Measurements from ENCODE around the gene RALB.
"Not testable (repeated sequence)": the region's sequence is repeated elsewhere in the genome, so short reads cannot be mapped to it uniquely, and the experiment has no call there.

Gene RALB

DNA sequence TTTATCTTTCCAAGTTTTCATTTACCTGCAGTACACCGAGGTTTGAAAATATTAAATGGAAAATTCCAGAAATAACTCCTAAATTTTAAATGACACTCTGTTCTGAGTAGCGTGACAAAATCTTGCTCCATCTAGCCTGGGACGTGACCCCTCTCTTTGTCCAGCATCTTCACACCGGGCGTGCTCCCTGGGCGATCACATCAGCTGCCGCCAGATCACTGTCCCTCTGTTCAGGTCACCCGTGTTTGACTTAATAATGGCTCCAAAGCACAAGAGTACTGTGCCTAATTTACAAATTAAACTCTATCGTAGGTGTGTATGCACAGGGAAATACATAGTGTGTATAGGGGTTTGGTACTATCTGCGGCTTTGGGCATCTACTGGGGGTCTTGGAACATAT lies 23.3 kb upstream of the RALB start:
- H3K27ac Mint-ChIP-seq (ENCODE audit: low read depth), result peak overlapping the region; percentile 5
- no peak for DNase-seq (ENCODE audit: low spot score in 2 of 2)
- no peak for ATAC-seq (replicated peaks; ENCODE audit: extremely low read depth, poor library complexity, severe bottlenecking)
- H3K4me1 Mint-ChIP-seq, result peaks cover 54% of the 10 kb centered on the region
- H3K36me3 Mint-ChIP-seq (ENCODE audit: insufficient read depth), result peaks cover 10% of the 10 kb centered on the region
- no peaks in the 10 kb centered on the region for H3K9me3 Mint-ChIP-seq
- H3K27me3 Mint-ChIP-seq, result no peaks in the 10 kb centered on the region
- no peak overlapping the region for H3K4me3 Mint-ChIP-seq

DNA sequence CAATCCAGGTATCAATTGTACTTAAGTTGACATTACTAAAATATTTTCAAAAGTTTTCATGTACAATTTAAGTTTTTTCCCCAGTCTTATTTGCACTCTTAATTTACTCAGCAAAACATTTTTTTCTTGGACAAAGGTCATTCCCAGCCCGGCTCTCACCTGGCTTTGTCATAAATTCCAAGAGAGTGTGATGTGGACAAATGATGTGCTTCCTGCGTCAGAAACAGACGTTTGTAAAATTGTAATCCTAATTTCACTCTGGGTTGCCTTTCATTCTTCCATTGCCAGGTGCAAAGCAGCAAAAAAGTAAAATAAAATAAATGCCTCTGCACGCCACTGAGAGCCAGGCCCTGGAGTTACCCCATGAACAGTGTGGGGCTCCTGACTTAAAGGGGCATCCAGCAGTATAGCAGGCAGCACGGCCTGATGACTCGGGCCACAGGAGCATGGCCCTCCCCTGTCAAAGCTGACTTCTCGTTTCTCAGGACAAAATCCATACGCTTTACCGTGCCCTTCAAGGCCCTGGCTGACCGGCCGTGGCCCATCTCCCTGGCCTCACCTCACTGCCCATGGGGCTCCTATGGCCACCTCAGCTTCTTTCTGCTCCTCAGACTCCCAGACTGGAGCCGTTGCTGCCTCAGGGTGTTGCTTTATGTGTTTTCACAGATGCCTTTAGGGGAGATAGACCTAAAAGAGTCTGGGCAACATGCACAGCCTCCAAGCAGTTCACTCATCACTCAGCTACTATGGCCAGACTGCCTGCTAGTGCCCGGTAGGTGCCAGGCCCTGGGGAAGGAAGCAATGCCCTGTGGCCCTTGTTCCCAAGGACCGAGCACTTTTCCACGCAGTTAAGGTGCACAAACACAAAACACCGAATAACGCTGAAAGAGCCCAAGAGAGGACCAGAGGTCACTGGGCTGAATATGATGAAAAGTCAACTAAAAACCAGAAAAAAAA lies 21.9 kb upstream of the RALB start:
- peak overlapping the region; percentile 90 for H3K4me3 Mint-ChIP-seq

DNA sequence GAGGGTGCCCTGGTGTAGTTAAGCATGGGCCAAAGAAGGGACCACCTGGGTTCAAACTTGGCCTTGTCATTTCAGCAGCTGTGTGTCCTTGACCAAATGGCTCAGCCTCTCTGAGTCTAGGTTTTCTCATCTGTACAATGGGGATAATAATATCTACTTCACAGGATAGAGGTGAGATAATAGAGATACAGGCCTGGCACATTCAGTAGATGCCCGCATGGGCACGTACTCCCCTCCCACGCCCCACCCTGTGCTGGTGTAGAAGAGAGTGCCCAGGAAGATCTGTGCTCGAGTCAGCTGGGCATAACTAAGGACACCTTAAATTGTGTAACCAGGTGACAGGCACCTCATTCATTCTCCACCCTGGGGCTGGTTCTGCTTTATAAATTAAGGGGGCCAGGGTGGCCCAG lies 21.1 kb upstream of the RALB start:
- Mint-ChIP-seq H3K27ac (ENCODE audit: low read depth) (peak overlapping the region; percentile 91), H3K27me3 (no peaks in the 10 kb centered on the region), H3K9me3 (no peaks in the 10 kb centered on the region), H3K4me3 (peak overlapping the region; percentile 90), H3K4me1 (peaks cover 48% of the 10 kb centered on the region), H3K36me3 (ENCODE audit: insufficient read depth) (peaks cover 10% of the 10 kb centered on the region)
- peak; percentile 50 for ATAC-seq (replicated peaks; ENCODE audit: extremely low read depth, poor library complexity, severe bottlenecking)
- no peak for DNase-seq (ENCODE audit: low spot score in 2 of 2)

More for the DNA sequence above, 21.9 kb upstream of the RALB start:
- peak overlapping the region; percentile 91 for H3K27ac Mint-ChIP-seq (ENCODE audit: low read depth)
- no peaks in the 10 kb centered on the region for H3K27me3 Mint-ChIP-seq
- H3K4me1 Mint-ChIP-seq, result peaks cover 48% of the 10 kb centered on the region
- H3K36me3 Mint-ChIP-seq (ENCODE audit: insufficient read depth), result peaks cover 10% of the 10 kb centered on the region
- H3K9me3 Mint-ChIP-seq, result no peaks in the 10 kb centered on the region
- ATAC-seq (replicated peaks; ENCODE audit: extremely low read depth, poor library complexity, severe bottlenecking) (no peak), DNase-seq (ENCODE audit: low spot score in 2 of 2) (no peak)

DNA sequence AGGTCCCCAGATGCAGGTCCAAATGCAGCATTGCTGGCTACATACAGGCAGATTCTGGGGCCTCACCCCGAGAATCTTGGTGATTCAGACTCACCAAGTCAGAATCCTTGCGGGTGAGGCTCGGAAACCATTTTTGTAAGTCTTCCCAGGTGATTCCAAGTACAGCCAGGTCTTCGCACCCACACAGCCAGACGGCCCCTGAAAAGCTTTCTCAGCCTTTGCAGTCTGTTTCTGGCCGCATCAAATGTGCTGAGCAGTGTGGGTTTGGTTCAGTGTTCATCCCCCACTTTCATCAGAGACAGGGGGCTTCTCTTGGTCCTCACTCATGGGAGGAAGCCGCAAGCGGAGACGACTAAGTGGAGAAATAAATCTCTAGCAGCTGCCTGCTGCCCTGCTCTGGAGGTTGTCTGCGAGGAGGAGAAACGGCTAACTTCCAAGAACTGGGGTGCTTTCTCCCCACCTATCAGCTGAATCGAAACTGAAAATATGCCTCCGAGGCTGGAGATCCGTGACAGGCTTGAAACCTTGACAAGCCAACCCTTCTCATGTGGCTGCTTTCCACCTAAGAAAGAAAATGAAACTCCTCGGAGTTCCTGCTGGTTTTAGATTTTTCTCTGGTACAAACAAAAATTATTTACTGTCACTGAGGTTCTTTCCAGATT lies 20.5 kb upstream of the RALB start:
- DNase-seq (ENCODE audit: low spot score in 2 of 2), result peak; percentile 31 to 53
- Mint-ChIP-seq H3K4me3 (peak overlapping the region; percentile 90), H3K36me3 (ENCODE audit: insufficient read depth) (peaks cover 10% of the 10 kb centered on the region), H3K9me3 (no peaks in the 10 kb centered on the region), H3K4me1 (peaks cover 48% of the 10 kb centered on the region), H3K27ac (ENCODE audit: low read depth) (peak overlapping the region; percentile 90), H3K27me3 (no peaks in the 10 kb centered on the region)
- ATAC-seq (replicated peaks; ENCODE audit: extremely low read depth, poor library complexity, severe bottlenecking), result peak; percentile 91

DNA sequence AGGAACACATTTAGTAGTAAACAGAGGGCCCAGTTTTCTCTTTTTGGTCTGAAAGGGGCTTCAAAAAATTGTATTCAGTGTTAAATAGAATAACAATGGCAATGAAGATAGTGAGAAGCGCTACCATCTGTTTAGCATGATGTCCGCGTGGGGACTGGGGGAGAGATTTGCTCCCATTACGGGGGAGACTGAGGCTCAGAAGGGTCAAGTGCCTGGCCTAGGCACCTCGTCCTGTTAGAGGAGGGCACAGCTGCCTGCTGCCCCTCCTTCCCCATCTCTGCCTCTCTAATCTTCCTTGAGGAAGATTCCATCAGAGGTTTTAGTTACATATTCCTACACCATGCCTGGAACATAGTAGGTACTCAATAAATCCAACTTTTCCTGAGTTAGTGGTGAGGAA lies 19.4 kb upstream of the RALB start:
- ATAC-seq (replicated peaks; ENCODE audit: extremely low read depth, poor library complexity, severe bottlenecking), result no peak
- Mint-ChIP-seq H3K36me3 (ENCODE audit: insufficient read depth) (peaks cover 10% of the 10 kb centered on the region), H3K9me3 (no peaks in the 10 kb centered on the region), H3K4me1 (peaks cover 38% of the 10 kb centered on the region), H3K4me3 (peak overlapping the region; percentile 90), H3K27me3 (no peaks in the 10 kb centered on the region), H3K27ac (ENCODE audit: low read depth) (peak overlapping the region; percentile 90)
- DNase-seq (ENCODE audit: low spot score in 2 of 2), result no peak

DNA sequence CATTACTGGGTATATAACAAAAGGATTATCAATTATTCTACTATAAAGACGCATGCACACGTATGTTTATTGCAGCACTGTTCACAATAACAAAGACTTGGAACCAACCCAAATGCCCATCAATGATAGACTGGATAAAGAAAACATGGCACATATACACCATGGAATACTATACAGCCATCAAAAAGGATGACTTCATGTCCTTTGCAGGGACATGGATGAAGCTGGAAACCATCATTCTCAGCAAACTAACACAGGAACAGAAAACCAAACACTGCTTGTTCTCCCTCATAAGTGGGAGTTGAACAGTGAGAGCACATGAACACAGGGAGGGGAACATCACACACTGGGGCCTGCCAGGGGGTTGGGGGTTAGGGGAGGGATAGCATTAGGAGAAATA lies 17.5 kb upstream of the RALB start:
- DNase-seq (ENCODE audit: low spot score in 2 of 2); H3K27me3 Mint-ChIP-seq; ATAC-seq (replicated peaks; ENCODE audit: extremely low read depth, poor library complexity, severe bottlenecking); H3K36me3 Mint-ChIP-seq (ENCODE audit: insufficient read depth); H3K4me3 Mint-ChIP-seq; H3K9me3 Mint-ChIP-seq; H3K27ac Mint-ChIP-seq (ENCODE audit: low read depth): not testable (repeated sequence)
- peaks cover 22% of the 10 kb centered on the region for H3K4me1 Mint-ChIP-seq

DNA sequence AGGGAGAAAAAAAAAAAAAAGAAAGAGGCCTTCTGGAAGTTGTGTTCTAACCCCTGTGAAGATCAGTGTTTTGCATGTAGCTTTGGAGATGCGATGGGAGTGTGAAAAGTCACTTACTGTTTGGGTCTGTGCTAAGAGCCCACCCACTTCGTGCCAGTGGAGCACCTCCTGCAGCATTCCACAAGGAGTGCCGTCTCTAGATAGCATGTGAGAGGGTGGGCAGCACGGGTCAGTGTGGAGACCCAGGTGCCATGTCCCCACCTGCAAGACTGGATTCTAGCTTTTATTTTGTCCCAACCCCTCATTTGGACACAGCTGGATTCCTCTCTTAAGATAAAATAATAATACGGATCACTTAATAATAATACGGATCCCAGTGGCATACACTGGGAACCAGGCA lies 17.0 kb upstream of the RALB start:
- no peaks in the 10 kb centered on the region for H3K27me3 Mint-ChIP-seq
- no peaks in the 10 kb centered on the region for H3K9me3 Mint-ChIP-seq
- no peak overlapping the region for H3K27ac Mint-ChIP-seq (ENCODE audit: low read depth)
- H3K4me3 Mint-ChIP-seq, result no peak overlapping the region
- peaks cover 5% of the 10 kb centered on the region for H3K36me3 Mint-ChIP-seq (ENCODE audit: insufficient read depth)
- no peak for DNase-seq (ENCODE audit: low spot score in 2 of 2)
- H3K4me1 Mint-ChIP-seq, result peaks cover 21% of the 10 kb centered on the region
- no peak for ATAC-seq (replicated peaks; ENCODE audit: extremely low read depth, poor library complexity, severe bottlenecking)

DNA sequence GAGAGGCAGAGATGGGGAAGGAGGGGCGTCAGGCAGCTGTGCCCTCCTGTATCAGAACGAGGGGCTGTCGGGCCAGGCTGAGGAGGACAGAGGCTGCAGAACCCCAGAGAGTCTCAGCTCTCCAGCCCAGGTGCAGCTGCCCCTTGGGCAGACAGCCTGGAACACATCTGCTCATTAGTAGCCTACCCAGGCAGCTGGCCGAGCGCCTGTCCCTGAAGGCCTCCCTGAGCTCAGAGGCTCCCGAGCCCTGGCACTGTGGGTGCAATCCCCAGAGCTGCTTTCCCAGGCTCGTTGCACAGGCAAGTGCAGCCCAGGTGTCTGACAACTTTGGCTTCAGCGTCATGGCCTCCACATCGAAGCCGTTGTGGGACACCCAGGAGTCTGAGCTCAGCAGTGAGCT lies 16.3 kb upstream of the RALB start:
- ATAC-seq (replicated peaks; ENCODE audit: extremely low read depth, poor library complexity, severe bottlenecking) (no peak), DNase-seq (ENCODE audit: low spot score in 2 of 2) (no peak)
- peaks cover 14% of the 10 kb centered on the region for H3K4me1 Mint-ChIP-seq
- no peak overlapping the region for H3K4me3 Mint-ChIP-seq
- H3K27me3 Mint-ChIP-seq, result no peaks in the 10 kb centered on the region
- H3K27ac Mint-ChIP-seq (ENCODE audit: low read depth), result no peak overlapping the region
- H3K9me3 Mint-ChIP-seq, result no peaks in the 10 kb centered on the region
- H3K36me3 Mint-ChIP-seq (ENCODE audit: insufficient read depth), result peaks cover 5% of the 10 kb centered on the region

DNA sequence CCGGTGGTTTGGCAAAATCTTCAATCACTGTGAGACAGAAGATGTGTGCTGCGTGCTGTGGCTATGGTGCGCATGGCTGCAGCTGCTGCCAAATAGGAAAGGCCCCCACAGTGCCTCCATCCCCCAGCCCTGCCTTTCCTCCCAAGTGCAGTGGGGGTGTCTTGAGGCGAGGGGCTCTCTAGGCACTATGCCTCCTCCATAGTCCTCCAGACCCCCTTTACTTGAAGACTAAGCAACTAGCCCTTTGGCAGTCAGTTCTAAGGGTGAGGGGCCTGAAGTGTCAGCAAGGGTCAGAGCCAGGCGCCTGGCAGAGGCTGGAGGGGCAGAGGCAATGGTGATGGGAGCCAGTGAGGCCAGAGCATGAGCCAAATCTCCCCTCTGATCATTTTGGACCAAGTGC lies 15.9 kb upstream of the RALB start:
- Mint-ChIP-seq H3K36me3 (ENCODE audit: insufficient read depth) (peaks cover 5% of the 10 kb centered on the region), H3K9me3 (no peaks in the 10 kb centered on the region), H3K4me3 (no peak overlapping the region), H3K27ac (ENCODE audit: low read depth) (no peak overlapping the region), H3K4me1 (peaks cover 13% of the 10 kb centered on the region), H3K27me3 (no peaks in the 10 kb centered on the region)
- DNase-seq (ENCODE audit: low spot score in 2 of 2), result no peak
- ATAC-seq (replicated peaks; ENCODE audit: extremely low read depth, poor library complexity, severe bottlenecking), result no peak

DNA sequence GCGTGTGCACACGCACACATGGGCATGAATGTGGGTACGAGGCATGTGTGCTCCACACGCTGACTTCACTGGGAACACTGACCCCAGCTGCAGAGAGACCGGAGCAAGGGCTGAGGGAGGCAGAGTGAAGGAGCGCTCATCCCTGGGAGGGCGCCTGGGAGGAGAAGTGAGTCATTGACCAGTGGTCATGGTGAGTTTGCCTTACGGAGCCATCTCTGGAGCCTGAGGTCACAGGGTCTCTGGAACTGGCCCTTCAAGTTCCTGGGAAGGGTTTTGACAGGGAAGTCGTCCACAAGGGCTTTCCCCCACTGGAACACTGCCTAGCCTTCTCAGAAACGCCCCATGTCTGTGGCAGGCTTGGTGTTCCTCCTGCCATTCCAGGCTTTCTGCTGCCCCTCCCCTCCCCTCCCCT lies 15.2 kb upstream of the RALB start:
- Mint-ChIP-seq H3K4me3 (no peak overlapping the region), H3K4me1 (peaks cover 9% of the 10 kb centered on the region), H3K36me3 (ENCODE audit: insufficient read depth) (peaks cover 2% of the 10 kb centered on the region), H3K27ac (ENCODE audit: low read depth) (no peak overlapping the region), H3K27me3 (no peaks in the 10 kb centered on the region), H3K9me3 (no peaks in the 10 kb centered on the region)
- no peak for ATAC-seq (replicated peaks; ENCODE audit: extremely low read depth, poor library complexity, severe bottlenecking)
- no peak for DNase-seq (ENCODE audit: low spot score in 2 of 2)

DNA sequence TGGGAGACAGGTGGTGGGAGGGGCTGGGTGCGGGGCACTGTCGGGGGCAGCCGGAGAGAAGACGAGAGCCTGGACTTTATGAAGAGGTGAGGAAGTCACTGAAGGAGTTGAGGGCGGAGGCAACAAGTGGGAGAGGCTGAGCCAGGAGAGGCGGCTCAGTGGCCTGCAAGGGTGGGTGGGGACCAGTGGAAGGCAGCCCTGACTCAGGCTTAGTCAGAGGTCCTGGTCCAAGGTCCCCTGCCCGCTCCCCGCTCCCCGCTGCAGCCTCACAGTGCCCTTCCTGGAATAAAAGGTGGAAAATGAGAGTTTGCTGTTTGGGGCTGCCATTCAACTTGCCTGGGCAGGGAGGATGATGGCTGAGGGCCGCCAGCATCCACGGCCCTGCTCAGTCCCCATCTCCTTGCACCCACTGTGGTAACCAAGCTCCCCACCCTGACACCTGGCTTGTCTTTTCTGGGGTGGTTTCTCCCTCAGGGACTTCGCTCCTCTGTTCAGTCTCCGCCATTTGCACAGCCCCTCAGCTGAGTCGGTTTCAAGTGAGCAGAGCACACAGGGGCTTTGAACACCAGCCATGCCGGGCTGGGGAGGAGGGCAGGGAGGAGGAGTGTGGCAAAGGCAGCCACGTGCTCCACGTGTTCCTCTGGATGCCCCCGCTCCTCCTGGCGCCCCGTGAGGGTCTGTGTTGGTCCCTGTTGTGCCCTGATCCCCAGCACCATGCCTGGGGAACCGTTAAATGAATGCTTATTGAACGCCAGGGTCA lies 13.7 kb upstream of the RALB start:
- no peak for ATAC-seq (replicated peaks; ENCODE audit: extremely low read depth, poor library complexity, severe bottlenecking)
- no peaks in the 10 kb centered on the region for H3K27me3 Mint-ChIP-seq
- H3K9me3 Mint-ChIP-seq, result no peaks in the 10 kb centered on the region

DNA sequence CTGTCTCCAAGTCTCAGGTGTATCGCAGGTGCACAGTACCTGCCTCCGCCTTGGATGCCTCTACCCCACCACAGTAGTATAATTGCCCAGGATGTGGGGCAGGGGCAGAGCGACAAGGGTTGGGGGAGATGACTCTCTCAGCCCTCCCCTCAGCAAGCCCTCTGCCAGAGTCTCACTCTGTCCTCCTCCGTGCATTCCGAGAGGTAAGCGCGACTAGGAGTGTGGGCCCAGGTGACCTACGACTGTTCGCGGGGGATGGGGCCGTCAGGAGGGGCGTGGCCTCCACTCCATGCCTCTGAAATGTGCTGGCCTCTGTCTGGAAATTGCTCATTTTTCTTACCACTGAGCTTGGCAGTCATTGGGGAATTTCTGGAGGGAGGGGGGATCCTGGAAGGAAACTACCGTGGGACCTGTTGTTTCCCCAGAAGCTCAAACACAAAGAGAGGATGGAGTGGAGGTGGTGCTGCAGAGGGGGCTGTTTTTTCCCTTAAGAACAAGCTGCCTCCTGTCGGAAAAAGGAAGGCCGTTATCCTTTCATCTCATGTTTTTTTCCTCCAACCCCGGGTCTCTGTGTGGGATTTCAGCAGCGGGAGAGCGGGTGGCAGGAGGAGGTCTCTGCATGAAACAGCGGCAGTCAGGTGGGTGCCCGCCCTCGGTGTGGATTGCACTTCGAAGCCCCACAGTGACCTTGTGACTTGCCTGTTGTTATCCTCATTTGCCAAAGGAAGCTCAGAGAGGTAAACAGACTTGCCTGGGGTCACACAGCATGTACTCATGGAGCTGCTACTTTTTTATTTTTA lies 13.0 kb upstream of the RALB start:
- Mint-ChIP-seq H3K27me3 (no peaks in the 10 kb centered on the region), H3K4me3 (no peak overlapping the region), H3K27ac (ENCODE audit: low read depth) (no peak overlapping the region), H3K4me1 (no peaks in the 10 kb centered on the region), H3K36me3 (ENCODE audit: insufficient read depth) (peaks cover 1% of the 10 kb centered on the region), H3K9me3 (no peaks in the 10 kb centered on the region)
- ATAC-seq (replicated peaks; ENCODE audit: extremely low read depth, poor library complexity, severe bottlenecking), result no peak
- DNase-seq (ENCODE audit: low spot score in 2 of 2), result no peak

More for the DNA sequence above, 13.7 kb upstream of the RALB start:
- no peak overlapping the region for H3K4me3 Mint-ChIP-seq
- DNase-seq (ENCODE audit: low spot score in 2 of 2), result no peak
- H3K4me1 Mint-ChIP-seq, result no peaks in the 10 kb centered on the region
- peaks cover 1% of the 10 kb centered on the region for H3K36me3 Mint-ChIP-seq (ENCODE audit: insufficient read depth)
- no peak overlapping the region for H3K27ac Mint-ChIP-seq (ENCODE audit: low read depth)
